GM10266 (cell line): Measurements from ENCODE around the gene SPATA16.

Experiments
- DNase-seq: peaks from one replicate; pipeline ENCODE4 v3.0.0; 2012; ENCODE audit errors: extremely low spot score
- TF ChIP-seq, protein P1 (sequence below): IDR thresholded peaks from 2 replicates; pipeline ENCODE4 v1.5.1; 2012; ENCODE audit warnings: mild to moderate bottlenecking, low read depth; ENCODE audit not compliant: control insufficient read depth, insufficient read depth; ENCODE audit errors: missing control alignments

The SPATA16 gene

DNA sequence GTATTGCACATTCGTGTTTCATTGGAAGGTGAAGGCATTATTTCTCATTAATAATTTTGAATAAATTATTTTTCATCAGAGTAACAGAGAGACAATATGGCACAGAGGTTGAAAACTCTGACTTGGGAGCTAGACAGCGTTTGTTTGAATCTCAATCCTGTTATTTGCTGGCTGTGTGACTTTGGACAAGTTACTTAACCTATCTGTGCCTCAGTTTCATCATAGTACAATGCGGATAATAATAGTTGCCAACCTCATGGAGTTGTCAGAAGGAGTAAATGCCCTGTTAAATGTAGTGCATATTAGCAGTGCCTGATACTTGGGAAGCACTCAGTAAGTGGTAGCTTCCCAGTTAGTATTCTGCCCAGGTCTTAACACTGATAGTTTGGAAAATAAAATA lies 151.7 kb downstream of the SPATA16 start:
- no peak for DNase-seq
- TF ChIP-seq, protein P1, sequence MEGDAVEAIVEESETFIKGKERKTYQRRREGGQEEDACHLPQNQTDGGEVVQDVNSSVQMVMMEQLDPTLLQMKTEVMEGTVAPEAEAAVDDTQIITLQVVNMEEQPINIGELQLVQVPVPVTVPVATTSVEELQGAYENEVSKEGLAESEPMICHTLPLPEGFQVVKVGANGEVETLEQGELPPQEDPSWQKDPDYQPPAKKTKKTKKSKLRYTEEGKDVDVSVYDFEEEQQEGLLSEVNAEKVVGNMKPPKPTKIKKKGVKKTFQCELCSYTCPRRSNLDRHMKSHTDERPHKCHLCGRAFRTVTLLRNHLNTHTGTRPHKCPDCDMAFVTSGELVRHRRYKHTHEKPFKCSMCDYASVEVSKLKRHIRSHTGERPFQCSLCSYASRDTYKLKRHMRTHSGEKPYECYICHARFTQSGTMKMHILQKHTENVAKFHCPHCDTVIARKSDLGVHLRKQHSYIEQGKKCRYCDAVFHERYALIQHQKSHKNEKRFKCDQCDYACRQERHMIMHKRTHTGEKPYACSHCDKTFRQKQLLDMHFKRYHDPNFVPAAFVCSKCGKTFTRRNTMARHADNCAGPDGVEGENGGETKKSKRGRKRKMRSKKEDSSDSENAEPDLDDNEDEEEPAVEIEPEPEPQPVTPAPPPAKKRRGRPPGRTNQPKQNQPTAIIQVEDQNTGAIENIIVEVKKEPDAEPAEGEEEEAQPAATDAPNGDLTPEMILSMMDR: no peak

DNA sequence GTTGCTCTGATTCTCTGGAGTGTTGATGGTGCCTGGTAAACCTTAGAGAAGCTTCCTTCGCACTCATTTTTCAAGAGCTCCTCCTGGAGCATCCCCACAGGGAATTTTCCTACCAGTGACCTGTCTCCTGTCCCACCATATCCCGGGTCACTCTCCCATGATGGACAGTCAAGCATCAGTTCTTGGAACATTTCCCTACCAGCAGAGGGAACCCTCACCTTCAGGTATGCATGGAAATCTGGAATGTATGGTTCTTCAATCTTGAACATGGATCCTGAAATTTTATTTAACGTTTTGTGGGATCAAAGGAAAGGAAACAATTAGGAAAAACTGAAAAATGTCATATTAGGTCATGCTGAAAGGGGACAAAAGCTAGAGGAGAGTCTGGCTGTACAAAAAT lies 153.8 kb downstream of the SPATA16 start:
- DNase-seq: no peak
- TF ChIP-seq, protein P1: peak; percentile 32

DNA sequence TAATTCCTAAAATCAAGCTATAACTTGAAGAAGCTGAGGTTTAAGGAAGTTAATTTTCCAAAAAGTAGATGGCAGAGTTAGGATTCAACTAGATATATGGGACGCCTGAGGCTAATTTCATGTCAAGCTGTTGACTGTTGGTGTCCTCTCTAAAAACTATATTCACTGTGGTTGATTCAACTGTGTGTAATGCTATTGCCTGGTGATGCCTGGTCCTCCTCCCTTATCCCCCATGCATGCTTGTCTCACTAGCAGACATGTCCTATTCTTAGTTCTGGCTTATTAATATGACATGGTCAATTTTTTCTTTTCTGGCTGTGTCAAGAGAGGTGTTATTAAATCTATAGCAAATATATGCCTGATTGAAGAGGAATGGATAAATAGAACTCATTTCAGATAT lies 156.1 kb downstream of the SPATA16 start:
- no peak for DNase-seq
- TF ChIP-seq, protein P1: no peak

DNA sequence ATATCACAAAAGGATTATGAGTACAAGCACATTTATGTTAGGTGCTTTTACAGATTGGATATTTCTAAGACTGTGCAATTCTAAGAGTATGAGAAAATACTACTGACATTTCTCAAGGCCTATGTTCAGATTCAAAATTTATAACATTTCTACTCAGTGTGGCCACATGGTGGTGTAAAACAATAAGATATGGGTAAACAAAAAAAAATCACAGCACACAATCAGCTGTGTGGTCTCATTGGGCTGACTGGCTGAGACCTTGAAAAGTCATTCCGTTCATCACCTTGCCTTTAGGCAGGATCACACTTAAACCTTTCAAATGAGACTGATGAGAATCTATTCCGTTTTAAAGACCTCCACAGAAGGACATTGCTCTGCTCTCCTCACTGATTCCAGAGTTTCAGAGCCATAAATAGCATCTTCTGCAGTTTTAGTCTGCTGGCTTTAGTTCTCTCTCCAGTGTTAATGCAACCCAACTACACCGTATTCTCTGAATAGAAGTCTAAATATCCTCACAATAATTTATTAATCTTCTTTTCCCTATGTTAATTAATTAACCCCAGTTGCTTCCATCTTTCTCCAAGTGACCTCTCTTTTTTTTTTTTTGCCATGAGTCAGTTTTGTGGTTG lies 158.2 kb downstream of the SPATA16 start:
- TF ChIP-seq, protein P1: peak; percentile 19
- no peak for DNase-seq

- TF ChIP-seq, protein P1: no peak
- no peak for DNase-seq
Observed at GRCh38 chr3:172981407-172981983, 159.5 kb downstream of the SPATA16 start.

- TF ChIP-seq, protein P1: no peak
- no peak for DNase-seq
Observed at GRCh38 chr3:172980849-172981248, 160.2 kb downstream of the SPATA16 start.

- DNase-seq: no peak
- TF ChIP-seq, protein P1: no peak
Observed at GRCh38 chr3:172977696-172978095, 163.3 kb downstream of the SPATA16 start.
